Tibial nerve (tissue), 4 donors: ENCODE results near the gene PRSS3.
"Not testable (repeated sequence)": the region's sequence is repeated elsewhere in the genome, so short reads cannot be mapped to it uniquely, and the experiment has no call there.

Source experiments
- EP300 ChIP-seq, 2 donors: sonication (generic); formaldehyde crosslinking; IDR thresholded peaks; one replicate each; pipeline ENCODE4 v1.6.1; 2017; ENCODE audit warnings: antibody characterized with exemption in 2 of 2, mild to moderate bottlenecking in 1 of 2
- POLR2A ChIP-seq, 2 donors: fragments of 450-650 bp; IDR thresholded peaks; one replicate each; pipeline ENCODE4 v1.6.1; 2017; ENCODE audit warnings: antibody characterized with exemption in 2 of 2, mild to moderate bottlenecking in 2 of 2, moderate library complexity in 2 of 2
- TF ChIP-seq, protein P1 (sequence below), 5 experiments: fragments of 200-600 bp in 3 of 5; fragments of 450-650 bp in 2 of 5; sonication (generic) in 3 of 5; IDR thresholded peaks; one replicate each; pipeline ENCODE4 v1.5.1; 2016 to 2019; ENCODE audit warnings: antibody characterized with exemption in 5 of 5, mild to moderate bottlenecking in 3 of 5, moderate library complexity in 2 of 5

DNA sequence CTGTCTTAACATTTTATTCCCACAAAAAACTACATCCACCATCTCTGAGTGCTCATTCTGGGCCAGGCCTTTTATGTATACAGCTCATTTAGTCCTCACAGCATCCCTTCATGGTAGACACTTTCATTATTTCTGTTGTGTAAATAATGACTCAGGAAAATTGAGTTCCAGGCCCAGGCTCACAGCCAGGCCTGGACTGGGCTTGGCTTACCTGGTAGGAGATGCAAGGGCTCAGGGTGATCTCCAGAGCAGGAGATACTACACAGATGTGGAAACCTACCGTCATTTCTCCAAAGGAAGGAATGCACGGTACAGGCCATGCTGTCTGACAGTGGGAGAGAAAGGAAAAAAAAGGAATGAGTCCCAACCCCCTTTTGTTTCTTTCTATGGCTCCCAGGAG is 11.8 kb downstream of the PRSS3 start:
- TF ChIP-seq, protein P1, sequence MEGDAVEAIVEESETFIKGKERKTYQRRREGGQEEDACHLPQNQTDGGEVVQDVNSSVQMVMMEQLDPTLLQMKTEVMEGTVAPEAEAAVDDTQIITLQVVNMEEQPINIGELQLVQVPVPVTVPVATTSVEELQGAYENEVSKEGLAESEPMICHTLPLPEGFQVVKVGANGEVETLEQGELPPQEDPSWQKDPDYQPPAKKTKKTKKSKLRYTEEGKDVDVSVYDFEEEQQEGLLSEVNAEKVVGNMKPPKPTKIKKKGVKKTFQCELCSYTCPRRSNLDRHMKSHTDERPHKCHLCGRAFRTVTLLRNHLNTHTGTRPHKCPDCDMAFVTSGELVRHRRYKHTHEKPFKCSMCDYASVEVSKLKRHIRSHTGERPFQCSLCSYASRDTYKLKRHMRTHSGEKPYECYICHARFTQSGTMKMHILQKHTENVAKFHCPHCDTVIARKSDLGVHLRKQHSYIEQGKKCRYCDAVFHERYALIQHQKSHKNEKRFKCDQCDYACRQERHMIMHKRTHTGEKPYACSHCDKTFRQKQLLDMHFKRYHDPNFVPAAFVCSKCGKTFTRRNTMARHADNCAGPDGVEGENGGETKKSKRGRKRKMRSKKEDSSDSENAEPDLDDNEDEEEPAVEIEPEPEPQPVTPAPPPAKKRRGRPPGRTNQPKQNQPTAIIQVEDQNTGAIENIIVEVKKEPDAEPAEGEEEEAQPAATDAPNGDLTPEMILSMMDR (IDR thresholded peaks at IDR 0.05): not testable (repeated sequence)
- not testable (repeated sequence) for TF ChIP-seq POLR2A, EP300 (IDR thresholded peaks at IDR 0.05)
